NK-92 treated with Interleukin-12 subunit alpha and Interleukin-12 subunit beta, amount 100 ng/mL, for 24 hours (cell line): ENCODE results near the gene PTPRF.

ENCODE experiments used
- DNase-seq: peaks from one replicate; lab custom pipeline; 2025; lab: John Stamatoyannopoulos, UW

The PTPRF gene

GRCh38 chr1:43582162-43582566 is 51.5 kb downstream of the PTPRF start:
- peak; percentile 55 for DNase-seq

GRCh38 chr1:43583058-43583457 is 52.4 kb downstream of the PTPRF start:
- no peak for DNase-seq

GRCh38 chr1:43584204-43584603 is 53.5 kb downstream of the PTPRF start:
- no peak for DNase-seq

- DNase-seq, result no peak
Measured at GRCh38 chr1:43585557-43585956, 54.9 kb downstream of the PTPRF start.

DNA sequence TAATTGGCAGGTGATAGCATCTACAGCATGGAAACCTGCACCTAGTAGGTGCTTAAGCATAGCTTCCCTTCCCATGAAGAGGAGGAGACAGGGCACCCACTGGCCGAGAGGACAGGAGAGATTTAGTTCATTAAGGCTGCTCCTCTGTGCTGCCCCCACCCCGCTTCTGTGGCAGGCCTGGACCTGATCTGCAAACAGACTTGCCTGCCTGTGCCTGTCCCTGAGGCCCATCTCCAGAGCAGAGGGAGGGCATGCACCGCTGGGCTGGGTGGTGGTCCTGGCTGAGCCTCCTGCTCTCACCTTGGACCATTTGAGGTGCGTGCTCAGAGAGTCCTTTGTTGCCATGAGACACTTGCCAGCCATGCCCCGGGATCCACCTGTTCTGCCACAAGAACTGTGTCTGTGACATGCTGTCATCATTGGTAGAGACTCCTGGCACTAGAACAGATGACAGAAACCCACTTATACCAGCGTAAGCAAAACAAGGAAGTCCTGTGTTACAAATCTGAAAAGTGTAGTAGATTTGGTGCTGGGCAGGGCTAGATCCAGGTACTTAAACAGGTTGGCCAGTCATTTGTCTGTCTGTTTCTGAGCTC is 55.6 kb downstream of the PTPRF start:
- DNase-seq, result no peak

DNA sequence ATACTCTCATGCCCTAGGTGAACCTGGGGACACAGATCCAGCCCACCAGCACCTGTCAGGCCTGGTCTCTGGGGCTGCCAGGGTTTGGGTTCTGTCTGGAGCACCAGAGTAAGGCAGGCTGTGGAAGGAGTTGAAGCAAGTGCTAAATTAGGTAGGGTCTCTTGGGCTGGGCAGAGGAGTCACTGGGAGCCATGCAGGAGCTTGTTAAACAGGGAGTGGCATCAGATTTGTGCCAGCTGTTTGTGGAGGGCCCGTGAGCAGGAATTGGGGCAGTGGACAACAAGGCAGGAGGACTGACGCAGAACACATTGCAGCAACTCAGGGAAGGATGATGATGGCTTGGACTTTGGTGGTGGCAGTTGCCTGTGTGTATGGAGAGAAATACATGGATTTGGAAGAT is 56.3 kb downstream of the PTPRF start:
- no peak for DNase-seq

- no peak for DNase-seq
Measured at GRCh38 chr1:43587594-43587993, 56.9 kb downstream of the PTPRF start.

- no peak for DNase-seq
Measured at GRCh38 chr1:43588592-43588991, 57.9 kb downstream of the PTPRF start.

DNA sequence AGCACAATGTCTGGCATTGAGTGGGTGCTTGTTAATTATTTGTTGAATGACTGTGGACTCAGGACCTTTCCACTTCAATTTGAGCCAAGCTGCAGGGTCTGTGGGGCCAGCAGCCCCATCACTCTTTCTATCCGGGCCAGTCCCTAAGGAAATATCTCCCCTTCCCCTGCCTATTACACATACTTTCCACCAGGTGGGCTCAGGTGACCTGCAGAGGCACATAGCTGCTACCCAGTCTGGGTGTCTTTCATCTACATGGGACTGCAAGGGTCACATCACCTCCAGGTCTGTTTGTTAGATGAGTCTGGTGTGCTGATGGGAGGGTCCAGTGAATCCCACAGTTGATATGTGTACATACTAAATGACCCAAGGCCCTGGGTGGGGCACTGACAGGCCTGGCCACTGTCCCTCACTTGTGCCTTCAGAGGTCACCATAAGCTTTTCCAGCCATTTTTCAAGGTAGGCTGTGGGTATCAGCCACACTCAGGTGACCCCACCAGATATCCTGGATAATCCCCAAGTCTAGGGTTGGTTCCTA is 59.8 kb downstream of the PTPRF start:
- DNase-seq, result no peak

DNA sequence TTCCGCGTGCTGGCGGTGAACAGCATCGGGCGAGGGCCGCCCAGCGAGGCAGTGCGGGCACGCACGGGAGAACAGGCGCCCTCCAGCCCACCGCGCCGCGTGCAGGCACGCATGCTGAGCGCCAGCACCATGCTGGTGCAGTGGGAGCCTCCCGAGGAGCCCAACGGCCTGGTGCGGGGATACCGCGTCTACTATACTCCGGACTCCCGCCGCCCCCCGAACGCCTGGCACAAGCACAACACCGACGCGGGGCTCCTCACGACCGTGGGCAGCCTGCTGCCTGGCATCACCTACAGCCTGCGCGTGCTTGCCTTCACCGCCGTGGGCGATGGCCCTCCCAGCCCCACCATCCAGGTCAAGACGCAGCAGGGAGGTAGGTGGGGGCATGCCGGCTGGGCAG is 60.5 kb downstream of the PTPRF start:
- DNase-seq, result no peak

DNA sequence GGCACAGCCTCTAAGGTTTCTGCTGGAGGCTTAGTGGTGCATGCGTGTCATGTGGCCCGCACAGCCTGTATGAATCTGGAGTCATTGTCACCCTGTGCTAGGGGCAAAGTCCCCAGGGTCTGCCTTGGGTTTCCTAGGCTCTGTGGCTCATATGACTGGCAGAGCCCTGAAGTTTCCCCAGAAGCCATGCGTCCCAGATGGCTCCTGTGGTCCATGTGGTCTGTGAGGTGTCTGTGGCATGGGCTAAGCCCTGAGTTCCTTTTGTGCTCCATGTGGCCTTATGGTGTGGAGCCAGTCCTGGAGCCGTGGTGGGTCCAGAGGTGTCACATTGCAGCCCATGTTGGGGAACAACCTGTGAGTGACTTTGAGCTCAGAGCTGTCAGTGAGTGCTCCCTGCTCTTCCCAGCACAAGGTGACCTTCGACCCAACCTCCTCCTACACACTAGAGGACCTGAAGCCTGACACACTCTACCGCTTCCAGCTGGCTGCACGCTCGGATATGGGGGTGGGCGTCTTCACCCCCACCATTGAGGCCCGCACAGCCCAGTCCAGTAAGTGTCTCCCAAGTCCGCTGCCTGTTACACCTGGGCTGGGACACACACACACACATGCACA is 61.5 kb downstream of the PTPRF start:
- no peak for DNase-seq

- DNase-seq, result no peak
Measured at GRCh38 chr1:43592974-43593683, 62.4 kb downstream of the PTPRF start.

DNA sequence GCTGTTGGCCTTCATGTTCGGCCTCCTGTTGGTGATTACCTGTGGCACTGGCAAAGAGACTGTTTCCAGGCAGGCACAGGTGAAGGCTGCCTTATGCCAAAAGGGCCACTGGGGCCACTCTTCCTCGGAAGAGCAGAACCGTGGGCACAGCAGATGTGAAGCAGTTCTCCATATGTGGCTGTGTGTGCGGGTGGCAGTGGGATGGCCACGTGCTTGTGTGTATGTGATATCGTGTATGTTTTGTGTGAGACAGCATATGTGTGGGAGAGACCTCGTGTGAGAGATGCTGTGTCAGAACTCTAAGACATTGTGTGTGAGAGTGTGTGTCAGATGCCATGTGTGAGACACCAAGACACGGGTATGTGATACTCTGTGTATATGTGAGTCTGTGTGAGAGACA is 65.9 kb downstream of the PTPRF start:
- no peak for DNase-seq

- no peak for DNase-seq
Measured at GRCh38 chr1:43597028-43597427, 66.3 kb downstream of the PTPRF start.

GRCh38 chr1:43597721-43598120 is 67.0 kb downstream of the PTPRF start:
- DNase-seq, result no peak

GRCh38 chr1:43598622-43599021 is 67.9 kb downstream of the PTPRF start:
- no peak for DNase-seq

GRCh38 chr1:43600033-43601020 is 69.6 kb downstream of the PTPRF start:
- DNase-seq, result no peak

DNA sequence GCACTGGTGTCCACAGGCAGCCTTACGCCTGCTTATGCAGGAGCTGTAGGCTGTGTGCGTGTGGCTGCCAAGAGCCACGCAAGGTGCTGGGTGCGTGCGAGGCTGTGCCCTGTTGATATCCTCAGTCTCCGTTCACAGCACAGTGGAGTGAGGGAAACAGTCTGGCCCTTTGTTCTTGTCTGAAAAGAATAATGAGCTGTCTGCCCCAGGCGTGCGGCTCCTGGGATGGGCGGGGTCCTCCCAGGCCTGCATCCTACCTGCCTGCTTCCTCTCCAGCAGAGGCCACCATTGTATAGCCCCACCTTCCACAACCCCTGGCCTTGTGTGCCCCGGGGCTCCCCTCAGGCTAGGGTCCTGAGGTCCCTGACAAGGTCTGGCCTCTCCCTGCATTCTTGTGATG is 72.3 kb downstream of the PTPRF start:
- no peak for DNase-seq

DNA sequence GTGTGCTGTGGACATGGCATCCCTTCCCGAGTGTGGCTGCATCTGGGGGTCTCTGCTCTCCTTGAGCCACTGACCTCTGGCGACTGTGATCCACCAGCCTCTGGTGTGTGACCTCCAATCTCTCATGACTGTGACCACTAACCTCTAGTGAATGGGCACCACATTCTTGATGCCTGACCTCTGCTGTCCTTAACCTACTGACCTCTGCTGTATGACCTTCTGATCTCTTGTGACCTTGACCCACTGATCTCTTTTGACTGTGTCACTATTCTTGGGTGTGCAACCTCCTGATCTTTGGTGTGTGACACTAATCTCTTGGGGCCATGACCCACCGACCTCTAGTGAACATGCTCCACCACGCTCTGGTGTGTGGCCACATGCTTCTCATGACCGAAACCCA is 73.5 kb downstream of the PTPRF start:
- DNase-seq, result no peak

DNA sequence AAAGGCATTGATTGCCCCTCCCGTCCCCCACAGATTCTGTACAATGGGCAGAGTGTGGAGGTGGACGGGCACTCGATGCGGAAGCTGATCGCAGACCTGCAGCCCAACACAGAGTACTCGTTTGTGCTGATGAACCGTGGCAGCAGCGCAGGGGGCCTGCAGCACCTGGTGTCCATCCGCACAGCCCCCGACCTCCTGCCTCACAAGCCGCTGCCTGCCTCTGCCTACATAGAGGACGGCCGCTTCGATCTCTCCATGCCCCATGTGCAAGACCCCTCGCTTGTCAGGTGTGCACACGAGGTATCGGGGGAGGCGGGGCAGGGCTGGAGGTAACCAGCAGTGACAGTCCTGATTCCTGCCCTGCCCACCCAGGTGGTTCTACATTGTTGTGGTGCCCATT is 74.5 kb downstream of the PTPRF start:
- no peak for DNase-seq

GRCh38 chr1:43605766-43606165 is 75.1 kb downstream of the PTPRF start:
- DNase-seq, result no peak

- no peak for DNase-seq
Measured at GRCh38 chr1:43606624-43607023, 75.9 kb downstream of the PTPRF start.
